Hair follicular keratinocyte (primary cell): ENCODE measurements around the gene DDX42. TPM values are rescaled to one million over a fixed set of nuclear protein-coding genes. Genes with fewer than 3 reads are reported as not detected.

ENCODE experiments used
- total RNA-seq: library from RNA; depleted of rRNA; stranded (reverse); fragments of >200 nt; gene quantifications from 2 replicates; pipeline ENCODE4 v1.2.3, GENCODE V29; 2015

Gene DDX42, protein sequence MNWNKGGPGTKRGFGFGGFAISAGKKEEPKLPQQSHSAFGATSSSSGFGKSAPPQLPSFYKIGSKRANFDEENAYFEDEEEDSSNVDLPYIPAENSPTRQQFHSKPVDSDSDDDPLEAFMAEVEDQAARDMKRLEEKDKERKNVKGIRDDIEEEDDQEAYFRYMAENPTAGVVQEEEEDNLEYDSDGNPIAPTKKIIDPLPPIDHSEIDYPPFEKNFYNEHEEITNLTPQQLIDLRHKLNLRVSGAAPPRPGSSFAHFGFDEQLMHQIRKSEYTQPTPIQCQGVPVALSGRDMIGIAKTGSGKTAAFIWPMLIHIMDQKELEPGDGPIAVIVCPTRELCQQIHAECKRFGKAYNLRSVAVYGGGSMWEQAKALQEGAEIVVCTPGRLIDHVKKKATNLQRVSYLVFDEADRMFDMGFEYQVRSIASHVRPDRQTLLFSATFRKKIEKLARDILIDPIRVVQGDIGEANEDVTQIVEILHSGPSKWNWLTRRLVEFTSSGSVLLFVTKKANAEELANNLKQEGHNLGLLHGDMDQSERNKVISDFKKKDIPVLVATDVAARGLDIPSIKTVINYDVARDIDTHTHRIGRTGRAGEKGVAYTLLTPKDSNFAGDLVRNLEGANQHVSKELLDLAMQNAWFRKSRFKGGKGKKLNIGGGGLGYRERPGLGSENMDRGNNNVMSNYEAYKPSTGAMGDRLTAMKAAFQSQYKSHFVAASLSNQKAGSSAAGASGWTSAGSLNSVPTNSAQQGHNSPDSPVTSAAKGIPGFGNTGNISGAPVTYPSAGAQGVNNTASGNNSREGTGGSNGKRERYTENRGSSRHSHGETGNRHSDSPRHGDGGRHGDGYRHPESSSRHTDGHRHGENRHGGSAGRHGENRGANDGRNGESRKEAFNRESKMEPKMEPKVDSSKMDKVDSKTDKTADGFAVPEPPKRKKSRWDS
- total RNA-seq, result 25.2 and 28.5 TPM in 2 replicates

GRCh38 chr17:63774141-63774968, at the start of gene DDX42:
Gene DDX42, plus strand, starts transcription at chr17:63774170. Its CDS starts 12,880 bp downstream, at chr17:63787050.

GRCh38 chr17:63741408-63742173, 32.4 kb upstream of the DDX42 start, which contains the start of gene STRADA:
Gene STRADA, minus strand, starts transcription at chr17:63741799. Its CDS starts 13,430 bp downstream, at chr17:63728369.

GRCh38 chr17:63773272-63774140, 464 bp upstream of the DDX42 start, which contains the start of gene CCDC47:
Gene CCDC47, minus strand, starts transcription at chr17:63773597. Its CDS starts 7,422 bp downstream, at chr17:63766175.

DNA sequence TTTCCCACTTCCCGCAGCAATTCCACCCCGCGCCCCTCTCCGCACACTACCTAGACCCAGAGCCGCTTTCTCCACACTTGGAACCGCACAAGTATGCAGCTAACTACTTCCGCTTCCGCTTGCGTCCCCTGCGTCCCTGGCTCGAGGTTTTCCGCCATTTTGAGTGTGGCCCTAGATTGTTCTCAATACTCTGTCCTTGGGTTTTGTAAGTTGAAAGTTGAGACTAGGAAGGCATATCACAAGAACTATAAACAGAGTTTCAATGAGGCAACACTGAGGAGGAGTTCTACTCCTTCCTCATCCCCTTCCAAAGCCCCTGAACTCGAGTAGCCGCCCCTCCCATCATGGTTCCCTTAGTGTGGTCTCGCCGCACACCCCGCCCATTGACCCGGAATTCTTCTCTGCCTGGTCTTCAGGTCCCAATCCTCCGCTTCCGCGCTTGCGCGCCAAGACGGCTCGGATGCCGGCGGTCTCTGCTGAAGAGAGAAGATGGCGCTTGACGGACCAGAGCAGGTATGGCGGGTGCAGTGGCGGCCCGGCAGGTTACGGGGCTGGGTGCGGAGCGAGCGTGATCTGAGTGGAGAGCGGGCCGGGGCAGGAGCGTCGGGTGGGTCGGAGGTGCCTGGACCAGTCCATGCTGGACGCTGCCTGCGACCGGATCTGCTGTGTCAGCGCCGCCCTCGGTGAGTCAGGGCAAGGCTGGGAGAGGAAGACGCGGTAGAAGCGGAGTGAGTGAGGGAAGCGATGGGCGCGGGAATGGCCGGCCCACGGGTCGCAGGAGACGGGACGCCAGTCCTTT, 53.2 kb downstream of the DDX42 start, which contains the start of the genes FTSJ3 and PSMC5:
Gene FTSJ3 (minus strand): TSS at position 662 of the 799 bp plus-strand sequence. CDS start 761 bp downstream, outside the sequence.
Gene PSMC5 (plus strand): TSS at position 430 of the 799 bp plus-strand sequence. CDS start 60 bp downstream, at position 490.

GRCh38 chr17:63842540-63843386, 68.8 kb downstream of the DDX42 start, which contains the start of gene SMARCD2:
Gene SMARCD2, minus strand, starts transcription at chr17:63842685. Its CDS starts 11 bp downstream, at chr17:63842674.

Other genes starting within 250 kb of the DDX42 start
- 28.4 and 31.6 TPM in 2 replicates for gene DCAF7, start 223.7 kb upstream of the DDX42 start, total RNA-seq
- gene TACO1, start 173.3 kb upstream of the DDX42 start, total RNA-seq, result 15.7 and 29.0 TPM in 2 replicates
- gene MAP3K3, start 151.8 kb upstream of the DDX42 start, total RNA-seq, result 15.0 and 16.7 TPM in 2 replicates
- 9.2 and 30.8 TPM in 2 replicates for gene LIMD2, start 74.0 kb upstream of the DDX42 start, total RNA-seq
- 12.2 and 13.2 TPM in 2 replicates for gene STRADA, start 32.4 kb upstream of the DDX42 start, total RNA-seq
- 24.7 and 29.5 TPM in 2 replicates for gene CCDC47, start 573 bp upstream of the DDX42 start, total RNA-seq
- 52.4 and 91.7 TPM in 2 replicates for gene PSMC5, start 53.3 kb downstream of the DDX42 start, total RNA-seq
- gene FTSJ3, start 53.5 kb downstream of the DDX42 start, total RNA-seq, result 45.0 and 48.1 TPM in 2 replicates
- gene SMARCD2, start 68.5 kb downstream of the DDX42 start, total RNA-seq, result 102 and 138 TPM in 2 replicates
- gene CSH2, start 99.5 kb downstream of the DDX42 start, total RNA-seq, result not detected in 2 replicates
- gene GH2, start 107.8 kb downstream of the DDX42 start, total RNA-seq, result not detected in 2 replicates
- 0.08 TPM in 1 of 2 replicates, not detected in the other for gene CSH1, start 122.4 kb downstream of the DDX42 start, total RNA-seq
- gene CSHL1, start 137.1 kb downstream of the DDX42 start, total RNA-seq, result not detected in 2 replicates
- gene GH1, start 144.7 kb downstream of the DDX42 start, total RNA-seq, result not detected in 2 replicates
- 1.3 TPM in 1 of 2 replicates, not detected in the other for gene CD79B, start 158.2 kb downstream of the DDX42 start, total RNA-seq
- gene SCN4A, start 198.7 kb downstream of the DDX42 start, total RNA-seq, result not detected in 2 replicates
- gene PRR29, start 224.2 kb downstream of the DDX42 start, total RNA-seq, result 0.19 TPM in 1 of 2 replicates, not detected in the other
- gene ICAM2, start 246.5 kb downstream of the DDX42 start, total RNA-seq, result 0.15 and 0.16 TPM in 2 replicates